Activated T-cell treated with anti-CD3 and anti-CD28 coated beads, Interleukin-2, amount 50 U/mL, for 1 hour (primary cell): ENCODE measurements around the gene TNFAIP3.
"Not testable (repeated sequence)": the region's sequence is repeated elsewhere in the genome, so short reads cannot be mapped to it uniquely, and the experiment has no call there.

Source experiments
- DNase-seq: peaks from one replicate; pipeline ENCODE4 v3.0.0-alpha.2; 2020

TNFAIP3 gene

GRCh38 chr6:137866914-137867684 lies at the start of gene TNFAIP3:
Gene TNFAIP3, plus strand, starts transcription at chr6:137867259. Its CDS starts 3,969 bp downstream, at chr6:137871228.
- DNase-seq = peak; percentile 96

GRCh38 chr6:137818440-137818839 lies 48.6 kb upstream of the TNFAIP3 start:
- DNase-seq = no peak

DNA sequence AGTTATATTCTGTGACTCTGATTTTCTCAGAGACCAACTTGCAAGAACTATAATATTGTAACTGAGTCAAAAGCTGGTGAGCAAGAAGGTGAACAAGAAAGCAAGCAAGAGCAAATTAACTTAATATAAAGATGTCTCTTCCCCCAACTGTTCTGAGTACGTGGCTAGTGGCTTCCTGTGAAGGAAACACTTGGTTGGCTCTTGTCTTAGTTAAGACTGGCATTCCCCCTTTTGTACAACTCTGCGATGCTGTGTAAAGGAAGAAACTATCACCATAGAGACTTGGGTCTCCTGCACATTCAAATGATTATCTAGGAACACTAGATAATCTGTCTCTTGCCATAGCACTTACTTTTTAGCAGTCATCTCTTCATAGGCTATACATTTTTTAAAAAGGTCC lies 47.3 kb upstream of the TNFAIP3 start:
- no peak for DNase-seq

DNA sequence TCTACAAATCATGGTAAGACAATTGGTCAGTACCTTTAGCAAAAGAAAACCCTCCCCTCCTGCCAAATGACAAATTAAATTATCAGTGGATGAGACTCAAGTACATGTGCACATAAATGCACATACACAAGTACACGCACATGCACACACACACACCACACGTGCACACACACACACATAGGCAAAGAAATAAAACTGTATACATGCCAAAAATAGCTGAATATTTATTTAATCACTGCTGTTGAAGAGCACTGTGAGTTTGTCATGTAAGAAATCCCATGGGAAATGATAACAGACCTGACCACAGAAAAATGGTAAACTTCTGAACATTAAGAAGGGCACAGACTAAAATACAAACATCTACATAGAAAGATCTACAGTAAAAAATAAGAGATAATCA lies 46.6 kb upstream of the TNFAIP3 start:
- DNase-seq = no peak

GRCh38 chr6:137820952-137821351 lies 46.1 kb upstream of the TNFAIP3 start:
- DNase-seq = no peak

DNA sequence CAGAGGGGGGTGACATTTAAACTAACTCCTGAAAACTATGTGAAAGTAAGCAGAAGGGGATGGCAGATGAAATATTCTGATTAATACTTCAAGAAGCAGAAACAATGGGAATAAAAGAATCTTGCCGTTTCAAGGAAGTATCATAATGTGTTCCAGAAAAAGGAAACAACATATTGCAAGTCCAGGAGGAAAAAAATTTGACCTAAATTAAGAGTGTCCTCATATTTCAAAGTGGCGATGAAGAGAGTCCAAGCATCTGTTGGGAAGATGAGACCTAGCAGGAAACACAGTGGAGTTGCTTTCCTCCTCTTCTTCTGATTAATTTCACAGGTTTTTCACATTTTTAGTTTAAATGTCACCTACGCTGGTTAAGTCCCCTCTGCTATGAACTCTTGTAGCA lies 45.6 kb upstream of the TNFAIP3 start:
- no peak for DNase-seq

DNA sequence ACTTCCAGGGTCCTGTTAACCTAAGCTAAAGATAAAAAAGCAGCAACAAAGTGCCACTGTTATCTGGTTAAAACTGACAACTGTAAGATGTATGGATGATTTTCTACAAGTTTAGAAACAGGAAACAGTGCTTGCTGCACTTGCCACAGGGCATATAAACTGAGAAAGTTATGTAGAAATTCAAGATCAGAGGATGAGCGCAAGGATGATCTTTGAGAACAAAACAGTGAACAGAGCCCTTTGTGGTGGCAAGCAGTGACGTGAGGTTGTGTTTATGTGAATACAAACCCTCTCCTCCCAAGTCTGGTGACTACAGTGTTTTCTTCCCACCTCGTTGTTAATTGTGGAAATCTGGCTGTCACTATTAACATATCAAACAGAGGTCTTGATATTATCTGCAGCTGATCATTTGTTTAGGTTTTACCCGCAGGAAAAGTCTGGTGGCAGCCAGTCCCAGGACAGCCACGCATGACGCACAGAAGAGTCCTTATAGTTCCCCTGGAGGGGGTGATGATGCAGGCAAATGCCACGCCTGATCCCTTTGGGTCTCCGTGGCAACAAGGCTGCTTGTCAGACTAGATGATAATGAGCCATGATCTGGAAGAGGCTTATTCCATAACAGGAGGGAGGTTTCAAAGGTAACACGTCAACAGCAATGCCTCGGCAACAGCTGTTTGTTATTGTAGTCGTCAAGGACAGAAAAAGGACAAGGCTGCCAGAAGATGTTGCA lies 43.1 kb upstream of the TNFAIP3 start:
- DNase-seq = peak; percentile 81

- no peak for DNase-seq
These were observed 42.5 kb upstream of the TNFAIP3 start for GRCh38 chr6:137824556-137824879.

GRCh38 chr6:137824896-137825295 lies 42.2 kb upstream of the TNFAIP3 start:
- no peak for DNase-seq

DNA sequence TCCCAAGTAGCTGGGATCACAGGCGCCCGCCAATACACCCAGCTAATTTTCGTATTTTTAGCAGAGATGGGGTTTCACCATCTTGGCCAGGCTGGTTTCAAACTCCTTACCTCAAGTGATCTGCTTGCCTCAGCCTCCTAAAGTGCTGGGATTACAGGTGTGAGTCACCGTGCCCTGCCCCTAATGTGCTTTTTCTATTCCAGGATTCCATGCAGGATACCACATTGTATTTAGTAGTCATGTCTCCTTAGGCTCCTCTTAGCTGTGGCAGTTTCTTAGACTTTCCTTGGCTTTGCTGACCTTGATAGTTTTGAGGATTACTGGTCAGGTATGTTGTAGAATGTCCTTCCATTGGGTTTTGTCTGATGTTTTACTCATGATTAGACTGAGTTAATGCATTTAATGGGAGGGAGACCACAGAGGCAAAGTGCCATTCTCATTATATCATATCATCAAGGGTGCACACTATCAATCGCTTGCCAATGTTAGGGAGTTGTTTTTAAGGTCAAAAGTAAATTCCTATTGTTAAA lies 39.6 kb upstream of the TNFAIP3 start:
- DNase-seq = no peak

DNA sequence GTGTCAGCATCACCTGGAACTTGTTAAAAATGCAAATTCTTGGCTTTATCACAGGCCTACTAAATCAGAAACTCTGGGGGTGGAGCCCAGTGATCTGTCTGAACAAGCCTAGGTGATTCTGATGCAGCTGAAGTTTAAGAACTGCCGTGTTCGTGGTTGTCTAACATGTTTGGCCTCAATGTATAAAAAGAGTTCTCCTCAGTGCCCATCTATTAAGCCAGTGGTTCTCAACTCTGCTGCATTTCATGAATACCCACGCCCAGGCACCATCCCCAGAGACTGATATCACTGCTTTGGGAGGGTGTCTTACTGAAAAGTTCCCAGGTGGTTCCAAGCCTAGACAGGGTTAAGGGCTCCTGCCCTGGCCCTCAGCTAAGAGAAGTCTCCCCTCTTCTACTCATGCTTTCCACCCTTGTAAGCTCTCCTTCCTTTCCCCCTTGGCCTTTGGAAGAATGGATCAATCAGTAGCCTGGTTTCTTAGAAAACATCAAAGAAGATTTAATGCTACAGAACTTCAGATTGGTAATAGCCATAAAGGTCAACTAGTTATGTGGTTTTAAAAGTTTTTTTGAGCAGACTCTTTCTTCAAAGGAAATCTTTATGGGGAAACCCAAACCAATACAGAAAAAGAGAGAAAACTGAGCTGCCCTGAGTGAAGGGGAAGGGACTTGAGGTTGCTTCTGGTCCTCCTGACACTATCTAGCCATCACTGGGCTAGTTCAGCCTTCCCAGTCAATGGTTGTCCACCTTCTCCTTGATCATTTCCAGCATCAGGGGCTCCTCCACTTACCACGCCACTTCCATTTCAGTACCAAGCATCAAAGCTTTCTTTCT lies 38.9 kb upstream of the TNFAIP3 start:
- DNase-seq = peak; percentile 35

GRCh38 chr6:137829641-137830083 lies 37.4 kb upstream of the TNFAIP3 start:
- DNase-seq = no peak

DNA sequence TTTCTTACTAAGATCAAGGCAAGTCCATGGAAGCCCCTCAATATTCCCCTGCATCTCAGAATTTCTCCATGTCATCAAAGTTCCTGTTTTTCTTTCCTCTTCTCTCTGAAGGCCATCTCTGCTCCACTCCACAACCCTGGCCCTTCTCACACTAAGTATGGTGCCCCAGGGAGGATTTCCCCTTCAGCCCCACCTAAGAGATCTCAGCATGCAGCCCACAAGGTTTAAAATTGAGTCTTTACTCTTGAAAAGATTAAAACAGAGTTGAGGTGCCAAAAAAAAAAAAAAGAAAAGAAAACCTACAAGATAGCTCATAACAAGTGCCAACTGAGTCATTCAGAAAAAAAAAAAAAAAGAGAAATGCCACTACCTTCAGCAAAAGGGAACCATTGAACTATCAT lies 36.5 kb upstream of the TNFAIP3 start:
- no peak for DNase-seq

GRCh38 chr6:137832110-137832509 lies 34.9 kb upstream of the TNFAIP3 start:
- DNase-seq = no peak

DNA sequence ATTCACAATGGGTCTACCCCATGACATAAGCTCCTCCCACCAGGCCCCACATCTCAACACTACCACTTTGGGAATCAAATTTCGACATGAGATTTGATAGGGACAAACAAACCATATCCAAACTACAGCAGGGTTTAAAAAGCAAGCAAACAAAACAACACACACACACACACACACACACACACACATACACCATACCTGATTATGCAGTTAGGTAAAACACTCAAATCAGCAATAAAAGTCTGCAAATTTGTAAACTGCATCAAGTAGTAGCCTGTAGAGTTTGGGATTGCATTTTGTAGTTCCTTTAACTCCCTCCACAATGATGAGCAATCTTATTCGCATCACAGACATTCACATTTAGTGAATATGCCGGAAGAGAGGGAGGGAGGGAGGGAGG lies 32.6 kb upstream of the TNFAIP3 start:
- DNase-seq = no peak

GRCh38 chr6:137836788-137837187 lies 30.3 kb upstream of the TNFAIP3 start:
- DNase-seq = no peak

DNA sequence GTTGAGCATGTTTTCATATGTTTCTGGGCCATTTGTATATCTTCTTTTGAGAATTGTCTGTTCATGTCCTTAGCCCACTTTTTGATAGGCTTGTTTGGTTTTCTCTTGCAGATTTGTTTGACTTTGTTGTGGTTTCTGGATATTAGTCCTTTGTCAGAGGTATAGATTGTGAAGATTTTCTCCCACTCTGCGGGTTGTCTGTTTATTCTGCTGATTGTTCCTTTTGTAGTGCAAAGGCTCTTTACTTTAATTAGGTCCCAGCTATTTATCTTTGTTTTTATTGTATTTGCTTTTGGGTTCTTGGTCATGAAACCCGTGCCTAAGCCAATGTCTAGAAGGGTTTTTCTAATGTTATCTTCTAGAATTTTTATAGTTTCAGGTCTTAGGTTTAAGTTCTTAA lies 29.0 kb upstream of the TNFAIP3 start:
- DNase-seq = not testable (repeated sequence)

GRCh38 chr6:137838597-137838996 lies 28.5 kb upstream of the TNFAIP3 start:
- DNase-seq = not testable (repeated sequence)

- no peak for DNase-seq
These were observed 28.0 kb upstream of the TNFAIP3 start for GRCh38 chr6:137839076-137839475.

- DNase-seq = no peak
These were observed 26.8 kb upstream of the TNFAIP3 start for GRCh38 chr6:137840252-137840651.

DNA sequence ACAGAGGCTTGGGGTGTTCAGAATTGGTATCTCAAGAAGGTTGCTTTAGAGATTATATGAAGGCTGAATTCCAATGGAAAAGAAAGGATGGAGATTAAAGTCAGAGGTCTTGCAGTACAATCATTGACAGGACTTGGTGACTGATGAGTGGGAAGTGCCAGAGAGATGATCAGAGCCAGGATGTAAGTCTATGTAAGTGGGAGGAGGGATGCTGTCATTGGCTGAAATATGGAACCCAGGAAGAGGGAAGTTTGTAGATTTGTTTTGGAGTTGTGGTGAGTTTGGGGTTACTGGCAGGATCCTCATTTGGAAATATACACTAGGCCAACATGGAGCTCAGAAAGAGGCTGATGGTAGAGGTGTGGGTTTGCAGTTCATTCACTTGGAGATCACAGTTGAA lies 23.8 kb upstream of the TNFAIP3 start:
- no peak for DNase-seq

GRCh38 chr6:137844327-137844726 lies 22.7 kb upstream of the TNFAIP3 start:
- DNase-seq = not testable (repeated sequence)

DNA sequence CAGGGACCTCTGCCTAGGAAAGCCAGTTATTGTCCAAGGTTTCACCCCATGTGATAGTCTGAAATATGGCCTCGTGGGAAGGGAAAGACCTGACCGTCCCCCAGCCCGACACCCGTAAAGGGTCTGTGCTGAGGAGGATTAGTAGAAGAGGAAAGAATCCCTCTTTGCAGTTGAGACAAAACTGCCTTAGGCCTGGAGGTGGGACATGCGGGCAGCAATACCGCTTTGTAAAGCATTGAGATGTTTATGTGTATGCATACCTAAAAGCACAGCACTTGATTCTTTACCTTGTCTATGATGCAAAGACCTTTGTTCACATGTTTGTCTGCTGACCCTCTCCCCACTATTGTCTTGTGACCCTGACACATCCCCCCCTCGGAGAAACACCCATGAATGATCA lies 22.3 kb upstream of the TNFAIP3 start:
- not testable (repeated sequence) for DNase-seq
